Amygdala (tissue), 56 donors: ENCODE results near the gene C11orf86.
"Not testable (repeated sequence)": the region's sequence is repeated elsewhere in the genome, so short reads cannot be mapped to it uniquely, and the experiment has no call there.

ENCODE experiments used
- DNase-seq, 56 donors: peaks; one replicate each; lab custom pipeline; 2025; lab: John Stamatoyannopoulos, UW

C11orf86 gene

GRCh38 chr11:66987158-66987620 is 12.1 kb downstream of the C11orf86 start:
- no peak for DNase-seq

GRCh38 chr11:66987924-66988637 is 13.0 kb downstream of the C11orf86 start:
- no peak for DNase-seq

- not testable (repeated sequence) for DNase-seq
Measured at GRCh38 chr11:66988741-66989140, 13.6 kb downstream of the C11orf86 start.

GRCh38 chr11:66989360-66989759 is 14.3 kb downstream of the C11orf86 start:
- DNase-seq, result not testable (repeated sequence)

- no peak for DNase-seq
Measured at GRCh38 chr11:66992041-66992440, 16.9 kb downstream of the C11orf86 start.

GRCh38 chr11:66996609-66997273 is 21.6 kb downstream of the C11orf86 start:
- no peak for DNase-seq

GRCh38 chr11:66999555-66999954 is 24.5 kb downstream of the C11orf86 start:
- no peak for DNase-seq

GRCh38 chr11:67001332-67001731 is 26.2 kb downstream of the C11orf86 start:
- DNase-seq, result no peak

- no peak for DNase-seq
Measured at GRCh38 chr11:67002297-67002913, 27.3 kb downstream of the C11orf86 start.

GRCh38 chr11:67002921-67003411 is 27.9 kb downstream of the C11orf86 start:
- DNase-seq, result no peak

GRCh38 chr11:67005200-67005599 is 30.1 kb downstream of the C11orf86 start:
- DNase-seq, result not testable (repeated sequence)

- DNase-seq, result peak in 14 of 56 donors; percentile 2 to 55 (median 26)
Measured at GRCh38 chr11:67006029-67006884, 31.2 kb downstream of the C11orf86 start.

- no peak for DNase-seq
Measured at GRCh38 chr11:67007126-67007525, 32.0 kb downstream of the C11orf86 start.

- DNase-seq, result no peak
Measured at GRCh38 chr11:67010296-67010905, 35.3 kb downstream of the C11orf86 start.

GRCh38 chr11:67013511-67014045 is 38.5 kb downstream of the C11orf86 start:
- DNase-seq, result no peak

- DNase-seq, result no peak
Measured at GRCh38 chr11:67014343-67014742, 39.2 kb downstream of the C11orf86 start.

GRCh38 chr11:67015048-67015447 is 39.9 kb downstream of the C11orf86 start:
- no peak for DNase-seq

GRCh38 chr11:67016550-67016949 is 41.4 kb downstream of the C11orf86 start:
- no peak for DNase-seq

GRCh38 chr11:67020949-67021348 is 45.8 kb downstream of the C11orf86 start:
- DNase-seq, result no peak
